Stimulated activated CD4-positive, alpha-beta T cell treated with anti-CD3 and anti-CD28 coated beads, Interleukin-15, amount 100 ng/mL, for 1 hour (primary cell): ENCODE measurements around the gene BNC2.
"Not testable (repeated sequence)": the region's sequence is repeated elsewhere in the genome, so short reads cannot be mapped to it uniquely, and the experiment has no call there.

Experiments
- DNase-seq, 2 donors: peaks; one replicate each; pipeline ENCODE4 v3.0.0-alpha.2; 2020; ENCODE audit warnings: low read depth in 1 of 2, low spot score in 1 of 2

Gene BNC2, protein sequence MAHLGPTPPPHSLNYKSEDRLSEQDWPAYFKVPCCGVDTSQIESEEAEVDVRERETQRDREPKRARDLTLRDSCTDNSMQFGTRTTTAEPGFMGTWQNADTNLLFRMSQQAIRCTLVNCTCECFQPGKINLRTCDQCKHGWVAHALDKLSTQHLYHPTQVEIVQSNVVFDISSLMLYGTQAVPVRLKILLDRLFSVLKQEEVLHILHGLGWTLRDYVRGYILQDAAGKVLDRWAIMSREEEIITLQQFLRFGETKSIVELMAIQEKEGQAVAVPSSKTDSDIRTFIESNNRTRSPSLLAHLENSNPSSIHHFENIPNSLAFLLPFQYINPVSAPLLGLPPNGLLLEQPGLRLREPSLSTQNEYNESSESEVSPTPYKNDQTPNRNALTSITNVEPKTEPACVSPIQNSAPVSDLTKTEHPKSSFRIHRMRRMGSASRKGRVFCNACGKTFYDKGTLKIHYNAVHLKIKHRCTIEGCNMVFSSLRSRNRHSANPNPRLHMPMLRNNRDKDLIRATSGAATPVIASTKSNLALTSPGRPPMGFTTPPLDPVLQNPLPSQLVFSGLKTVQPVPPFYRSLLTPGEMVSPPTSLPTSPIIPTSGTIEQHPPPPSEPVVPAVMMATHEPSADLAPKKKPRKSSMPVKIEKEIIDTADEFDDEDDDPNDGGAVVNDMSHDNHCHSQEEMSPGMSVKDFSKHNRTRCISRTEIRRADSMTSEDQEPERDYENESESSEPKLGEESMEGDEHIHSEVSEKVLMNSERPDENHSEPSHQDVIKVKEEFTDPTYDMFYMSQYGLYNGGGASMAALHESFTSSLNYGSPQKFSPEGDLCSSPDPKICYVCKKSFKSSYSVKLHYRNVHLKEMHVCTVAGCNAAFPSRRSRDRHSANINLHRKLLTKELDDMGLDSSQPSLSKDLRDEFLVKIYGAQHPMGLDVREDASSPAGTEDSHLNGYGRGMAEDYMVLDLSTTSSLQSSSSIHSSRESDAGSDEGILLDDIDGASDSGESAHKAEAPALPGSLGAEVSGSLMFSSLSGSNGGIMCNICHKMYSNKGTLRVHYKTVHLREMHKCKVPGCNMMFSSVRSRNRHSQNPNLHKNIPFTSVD

DNA sequence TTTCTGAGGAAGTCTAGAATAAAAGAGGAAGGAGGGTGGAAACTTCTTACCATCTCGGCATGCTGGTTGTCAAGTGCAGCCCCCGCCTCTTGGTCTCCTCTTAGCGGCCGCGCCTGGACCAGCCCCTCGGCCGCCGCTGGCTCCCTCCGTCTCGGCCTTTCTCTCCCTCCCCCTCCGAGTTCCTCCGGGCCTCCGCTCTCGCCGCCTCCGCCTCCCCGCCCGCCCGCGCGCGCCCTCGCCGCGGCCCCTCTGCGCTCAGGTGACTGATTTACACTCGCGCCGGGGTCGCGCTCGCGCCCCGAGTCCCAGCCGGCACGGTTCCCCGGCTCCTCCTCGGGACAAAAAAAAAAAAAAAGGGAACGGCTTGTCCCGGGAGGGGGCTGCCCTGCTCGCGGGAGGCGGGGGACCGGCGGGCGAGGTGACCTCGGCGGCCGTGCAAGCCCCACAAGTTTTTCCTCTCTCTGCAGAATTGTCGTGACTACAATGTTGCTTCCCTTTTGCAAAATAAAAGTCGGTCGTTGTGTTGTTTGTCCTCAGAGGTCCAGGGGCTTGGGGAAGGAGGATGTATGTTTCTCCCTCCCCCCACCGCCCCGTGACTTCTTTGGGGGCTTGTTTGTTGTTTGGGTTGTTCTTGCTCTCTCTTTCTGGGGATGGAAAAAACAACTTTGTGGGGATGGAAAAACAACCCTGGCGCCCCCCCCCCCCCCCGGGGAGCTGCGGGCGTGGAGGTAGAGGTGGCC is at the start of gene BNC2:
BNC2 (minus strand) TSS at position 75 of the 740 bp plus-strand sequence; CDS start at position 53, 22 bp downstream.
- DNase-seq = no peak

DNA sequence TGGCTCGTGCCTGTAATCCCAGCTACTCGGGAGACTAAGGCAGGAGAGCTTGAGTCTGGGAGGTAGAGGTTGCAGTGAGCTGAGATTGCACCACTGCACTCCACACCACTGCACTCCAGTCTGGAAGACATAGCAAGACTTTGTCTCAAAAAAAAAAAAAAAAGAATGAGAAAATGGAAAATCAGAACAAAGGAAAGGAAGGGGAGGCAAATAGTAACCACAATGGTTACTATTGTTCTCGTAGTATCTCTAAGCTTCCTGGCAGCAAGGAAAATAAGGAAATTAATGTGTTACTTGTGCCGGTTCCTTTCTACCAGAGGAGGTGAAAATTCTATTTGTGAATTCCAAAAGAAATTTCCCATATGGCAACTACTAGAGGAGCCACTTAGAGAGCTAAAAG is 48.5 kb upstream of the BNC2 start:
- no peak for DNase-seq

DNA sequence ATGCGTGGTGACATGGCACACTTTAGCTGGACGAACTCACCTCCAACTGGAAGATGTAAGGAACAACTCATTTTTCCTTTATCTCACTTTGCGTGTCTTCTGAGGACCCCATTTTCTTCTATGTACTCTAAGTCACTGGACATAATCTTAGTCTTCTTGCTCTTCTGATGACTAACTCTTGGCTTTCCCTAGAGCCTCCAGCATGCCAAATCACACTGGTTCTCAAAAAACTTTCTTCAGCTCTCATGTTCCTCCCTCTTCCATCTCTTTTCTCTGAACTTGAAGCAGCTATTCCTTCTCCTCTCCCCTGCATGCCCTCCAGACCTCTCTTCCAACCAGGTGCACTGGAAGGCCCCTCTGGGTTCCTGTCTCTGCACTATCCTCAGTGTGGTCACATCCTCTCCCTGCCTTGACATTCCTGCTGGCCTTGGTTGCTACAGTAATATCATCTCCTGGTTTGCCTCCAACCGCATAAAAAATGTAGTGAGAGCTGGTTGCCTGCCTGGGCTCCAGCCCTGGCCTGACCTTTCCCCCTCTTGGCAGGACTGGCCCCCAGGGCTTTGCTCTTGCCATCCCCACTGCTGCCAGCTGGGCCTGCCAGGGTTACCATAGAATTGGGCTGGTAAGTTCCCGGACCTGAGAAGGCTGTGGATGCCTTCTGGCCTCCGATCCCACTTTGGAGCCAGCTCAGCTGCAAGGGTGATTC is 44.8 kb upstream of the BNC2 start:
- DNase-seq = no peak

DNA sequence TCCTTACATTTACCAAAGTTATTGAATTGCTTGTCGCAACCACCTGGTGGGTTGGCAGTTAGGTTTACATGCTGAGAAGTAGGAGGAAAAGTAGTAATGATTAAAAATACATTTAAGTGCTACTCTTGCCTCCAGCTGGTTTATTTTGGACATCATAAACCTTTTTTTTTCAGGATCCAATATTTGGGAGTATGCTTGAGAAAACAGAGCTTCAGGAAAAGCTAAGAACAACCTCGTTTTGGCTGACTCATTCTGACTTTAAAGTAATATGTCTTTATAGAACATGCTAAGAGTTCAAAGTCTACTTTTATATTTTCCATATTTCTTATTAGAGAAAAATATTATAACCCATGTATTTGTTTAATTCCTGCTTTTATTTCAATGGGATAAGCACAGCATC is 41.7 kb upstream of the BNC2 start:
- DNase-seq = no peak

DNA sequence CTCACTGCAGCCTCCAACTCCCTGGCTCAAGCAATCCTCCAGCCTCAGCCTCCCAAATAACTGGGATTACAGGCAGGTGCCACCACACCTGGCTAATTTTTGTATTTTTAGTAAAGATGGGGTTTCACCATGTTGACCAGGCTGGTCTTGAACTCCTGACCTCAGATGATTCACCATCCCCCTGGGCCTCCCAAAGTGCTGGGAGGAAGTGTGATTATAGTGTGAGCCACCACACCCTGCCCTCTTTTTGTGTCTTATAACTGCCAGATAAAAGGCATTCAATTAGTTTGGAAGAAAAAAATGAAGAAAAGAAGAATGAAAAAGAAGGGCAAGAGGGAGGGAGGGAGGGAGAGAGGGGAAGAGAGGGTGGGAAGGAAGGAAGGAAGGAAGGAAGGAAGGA is 37.7 kb upstream of the BNC2 start:
- not testable (repeated sequence) for DNase-seq

DNA sequence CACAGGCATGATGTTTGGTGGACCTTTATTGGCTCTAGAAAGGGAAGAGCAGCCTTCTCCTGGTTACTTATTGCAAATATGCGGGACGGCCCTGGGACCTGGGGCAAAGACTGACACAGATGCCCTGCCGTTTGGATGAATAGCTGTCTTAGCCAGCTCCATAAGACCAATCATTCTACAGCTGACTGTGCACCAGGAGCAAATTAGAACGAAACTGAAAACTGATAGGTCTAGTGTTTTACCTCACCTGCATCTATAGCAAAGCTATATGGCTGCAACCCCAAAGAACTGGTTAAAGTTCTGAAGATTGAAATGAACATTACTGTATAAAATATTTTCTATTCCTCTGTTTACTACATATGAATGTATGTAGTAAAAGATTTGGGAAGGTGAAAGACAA is 34.2 kb upstream of the BNC2 start:
- no peak for DNase-seq

DNA sequence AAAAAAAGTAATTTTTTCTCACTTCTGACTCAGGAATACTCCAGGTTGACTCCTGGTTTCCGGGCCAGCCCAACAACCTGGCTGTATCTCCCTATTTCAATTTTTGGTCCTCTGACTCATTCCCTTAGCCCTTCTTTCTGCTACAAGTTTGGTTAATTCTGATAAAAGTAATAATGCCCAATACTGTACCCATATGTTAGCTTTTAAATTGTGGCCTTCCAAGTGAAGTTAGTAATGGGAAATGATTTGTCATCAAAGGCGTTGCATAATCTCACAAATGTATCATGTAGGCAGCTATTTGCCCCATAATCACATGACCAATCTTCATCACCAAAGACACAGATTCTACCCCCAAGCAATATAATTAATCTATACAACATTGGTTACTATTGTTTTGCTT is 31.1 kb upstream of the BNC2 start:
- no peak for DNase-seq

DNA sequence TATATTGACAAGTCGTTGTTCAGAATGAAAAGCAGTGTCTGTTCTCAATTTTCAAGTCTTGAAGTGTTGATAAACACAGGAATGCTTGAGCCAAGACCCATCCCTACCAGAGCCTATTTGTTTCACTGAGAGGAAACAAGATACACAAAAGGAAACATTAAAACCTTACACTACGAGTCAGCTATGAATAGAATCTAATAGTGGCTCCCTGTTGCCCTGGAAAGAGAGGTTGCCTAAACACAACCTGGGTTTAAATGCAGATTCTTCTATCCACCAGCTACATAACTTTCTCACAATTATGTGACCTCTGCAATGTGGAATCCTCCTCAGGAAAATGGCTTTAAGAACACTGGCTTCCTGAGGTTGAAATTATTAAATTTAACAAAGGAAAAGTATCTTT is 29.1 kb upstream of the BNC2 start:
- no peak for DNase-seq

DNA sequence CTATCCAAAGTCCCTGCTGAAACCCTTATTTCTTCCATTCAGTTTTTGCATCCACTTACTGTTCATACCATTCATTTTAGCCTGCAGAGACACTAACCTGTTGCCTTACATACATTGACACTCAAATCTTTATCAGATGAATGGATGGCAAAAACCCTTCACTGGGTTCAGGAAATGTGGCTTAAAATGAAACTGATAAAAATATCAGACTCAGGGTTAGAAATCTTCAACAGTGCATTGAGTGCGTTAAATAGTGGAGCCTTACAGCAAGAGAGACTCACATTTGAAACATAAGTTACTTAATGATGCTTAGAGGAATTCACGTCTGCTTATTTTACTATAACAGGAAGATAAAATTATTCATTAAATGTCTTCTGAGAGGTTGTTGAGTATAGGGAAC is 28.0 kb upstream of the BNC2 start:
- no peak for DNase-seq

DNA sequence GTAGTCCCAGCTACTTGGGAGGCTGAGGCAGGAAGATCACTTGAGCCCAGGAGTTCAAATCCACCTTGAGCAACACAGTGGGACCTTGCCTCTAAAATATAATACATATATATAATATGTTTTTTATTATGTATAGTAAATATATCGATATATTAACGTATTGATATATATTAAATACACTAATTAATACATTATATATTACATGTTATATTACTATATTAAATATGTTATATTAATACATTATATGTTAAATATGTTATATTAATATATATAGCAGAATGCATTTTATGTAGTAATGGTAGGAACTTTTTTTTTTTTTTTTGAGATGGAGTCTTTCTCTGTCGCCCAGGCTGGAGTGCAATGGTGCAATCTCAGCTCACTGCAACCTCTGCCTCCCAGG is 18.1 kb upstream of the BNC2 start:
- DNase-seq = no peak

DNA sequence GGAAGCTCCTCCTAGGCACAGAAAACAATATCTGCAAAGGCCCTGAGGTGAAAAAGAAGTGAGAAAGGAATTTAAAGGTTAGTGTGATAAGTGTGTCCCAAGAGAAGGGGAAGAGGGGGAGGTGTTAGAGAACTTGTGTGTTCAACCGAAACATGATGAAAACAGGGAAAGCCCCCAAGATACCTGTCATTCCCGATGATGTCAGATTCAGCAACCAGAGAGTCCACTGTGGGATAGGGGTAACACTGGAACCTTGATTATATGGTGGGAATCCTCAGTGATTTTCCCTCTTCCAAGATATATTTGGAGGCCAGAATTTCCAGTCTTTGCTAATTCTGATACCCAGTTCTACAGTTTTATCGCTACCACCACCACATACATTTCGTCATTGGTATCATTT is 15.5 kb upstream of the BNC2 start:
- DNase-seq = no peak

DNA sequence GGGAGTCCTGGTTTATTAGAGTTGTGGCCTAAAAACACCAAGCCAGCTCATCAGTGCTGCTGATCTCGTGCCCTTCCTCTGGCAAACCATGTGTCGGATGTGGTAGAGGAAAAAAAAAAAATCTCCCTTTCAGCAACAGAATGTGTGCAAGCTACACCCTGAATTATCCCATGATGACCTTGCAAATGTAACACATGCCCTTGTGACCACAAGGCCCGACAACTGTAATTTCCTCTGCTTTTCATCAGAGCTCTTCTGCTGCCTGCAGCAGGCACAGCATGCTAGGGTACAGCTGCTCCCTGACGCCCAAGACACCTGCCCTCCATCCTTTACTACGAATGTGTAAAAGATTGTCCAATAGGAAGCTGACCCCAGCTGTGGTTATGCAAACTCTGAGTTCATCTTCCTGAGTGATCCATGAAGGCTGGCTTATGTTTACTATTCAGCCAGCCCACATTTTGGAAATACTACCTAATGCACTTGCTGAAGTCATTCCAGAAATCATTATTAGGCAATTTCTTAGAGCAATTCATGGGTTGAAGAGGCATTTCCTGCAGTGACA is 14.6 kb upstream of the BNC2 start:
- no peak for DNase-seq

DNA sequence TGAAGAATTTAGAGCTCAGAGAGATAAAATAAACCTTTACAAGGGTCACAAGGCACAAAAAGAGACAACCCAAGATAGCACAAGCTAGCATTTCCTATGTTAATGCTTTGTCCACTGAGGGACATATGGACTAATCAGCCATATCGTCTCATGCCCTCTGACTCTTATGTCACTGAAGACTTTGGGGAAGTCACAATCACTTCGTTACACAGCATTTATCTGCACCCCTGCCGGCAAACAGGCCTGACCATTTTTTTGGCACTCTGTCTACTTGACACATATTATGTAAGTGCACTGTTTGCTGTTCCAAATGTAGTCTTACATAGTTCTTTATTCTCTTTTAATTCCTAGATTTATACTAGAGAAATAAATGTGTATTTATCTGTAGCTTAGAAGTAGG is 13.9 kb upstream of the BNC2 start:
- no peak for DNase-seq

DNA sequence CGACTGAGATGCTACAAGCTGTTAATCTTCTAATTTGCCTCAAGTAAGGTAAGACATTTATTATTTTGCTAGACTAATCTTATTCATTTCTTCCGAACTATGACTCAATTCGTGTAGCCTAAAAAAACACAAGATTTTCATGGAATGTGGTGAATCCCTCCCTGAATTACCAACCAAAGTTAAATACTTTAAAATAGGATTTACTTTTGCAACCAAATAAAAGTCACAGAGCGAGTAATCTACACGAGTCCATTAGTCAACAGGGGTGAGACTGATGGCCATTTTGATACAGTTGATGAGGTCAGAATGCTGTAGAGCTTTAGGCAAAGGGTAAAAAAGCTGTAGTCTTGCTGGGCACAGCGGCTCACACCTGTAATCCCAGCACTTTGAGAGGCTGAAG is 13.1 kb upstream of the BNC2 start:
- no peak for DNase-seq

DNA sequence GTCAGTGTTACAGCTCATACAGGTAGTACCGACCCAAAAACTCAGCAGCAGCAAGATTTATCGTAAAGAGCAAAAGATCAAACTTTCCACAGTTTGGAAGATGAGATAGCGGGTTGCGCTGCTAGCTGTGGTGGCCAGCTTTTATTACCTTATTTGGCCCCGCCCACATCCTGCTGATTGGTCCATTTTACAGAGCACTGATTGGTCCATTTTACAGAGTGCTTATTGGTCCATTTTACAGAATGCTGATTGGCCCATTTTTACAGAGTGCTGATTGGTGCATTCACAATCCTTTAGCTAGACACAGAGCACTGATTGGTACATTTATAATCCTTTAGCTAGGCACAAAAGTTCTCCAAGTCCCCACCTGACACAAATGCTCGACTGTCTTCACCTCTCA is 12.0 kb upstream of the BNC2 start:
- not testable (repeated sequence) for DNase-seq

DNA sequence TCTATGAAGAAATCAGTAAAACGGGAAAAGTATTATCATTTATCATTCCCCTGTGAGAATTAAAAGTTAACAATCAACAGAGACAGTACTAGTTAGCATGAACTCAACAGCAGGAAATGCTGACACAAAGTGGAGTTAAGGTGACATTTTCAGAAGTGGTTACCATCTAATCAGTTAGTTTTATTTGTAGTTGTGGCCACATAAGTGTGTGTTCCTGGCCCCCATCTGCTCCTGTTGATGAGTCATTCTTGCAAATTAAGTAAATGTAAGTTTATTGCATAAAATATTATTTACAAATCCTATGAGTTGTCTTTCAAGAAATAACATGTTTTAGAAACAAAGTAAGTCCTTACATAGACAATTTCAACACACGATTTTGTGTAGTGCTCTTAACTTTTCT is 8.9 kb upstream of the BNC2 start:
- DNase-seq = no peak

DNA sequence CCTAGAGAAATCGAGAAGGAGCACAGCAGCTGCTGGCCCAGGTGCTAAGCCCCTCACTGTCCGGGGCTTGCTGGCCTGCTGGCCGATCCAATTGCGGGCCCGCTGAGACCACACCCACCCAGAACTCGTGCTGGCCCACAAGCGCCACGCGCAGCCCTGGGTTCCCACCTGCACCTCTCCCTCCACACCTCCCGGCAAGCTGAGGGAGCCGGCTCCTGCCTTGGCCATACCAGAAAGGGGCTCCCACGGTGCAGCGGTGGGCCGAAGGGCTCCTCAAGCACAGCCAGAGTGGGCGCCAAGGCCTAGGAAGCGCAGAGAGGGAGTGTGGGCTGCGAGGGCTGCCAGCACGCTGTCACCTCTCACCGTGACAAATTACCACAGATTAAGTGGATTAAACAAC is 6.8 kb upstream of the BNC2 start:
- DNase-seq = no peak

DNA sequence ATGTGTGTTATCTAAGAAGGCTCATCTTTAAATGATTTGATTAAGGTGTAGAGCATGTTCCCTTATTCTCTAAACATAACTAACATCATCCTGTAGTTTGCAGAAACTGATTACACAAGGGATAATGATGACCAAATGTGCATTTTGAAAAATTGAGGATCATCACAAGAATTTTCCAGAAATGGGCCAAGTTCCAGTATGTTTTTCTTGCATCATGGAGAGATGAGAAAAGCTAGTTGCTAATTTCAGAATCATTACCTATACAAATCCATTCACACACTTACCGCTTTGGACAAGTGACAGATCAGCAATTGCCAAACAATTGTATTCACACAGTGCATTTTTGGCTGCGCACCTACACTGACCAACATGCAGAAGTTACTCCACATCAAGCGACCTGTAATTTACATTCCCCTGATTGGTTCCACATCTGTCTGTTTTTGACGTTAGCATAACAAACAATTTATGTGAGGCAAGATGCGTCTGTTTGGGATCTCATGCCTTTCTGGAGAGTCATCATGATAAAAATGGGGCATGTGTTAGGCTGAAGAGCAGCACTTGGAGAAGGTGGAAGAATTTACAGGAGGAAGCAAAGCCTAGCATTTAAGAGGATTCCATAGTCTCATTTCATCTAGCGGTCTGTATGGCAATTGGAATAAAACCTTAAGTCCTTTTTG is 2.8 kb upstream of the BNC2 start:
- no peak for DNase-seq

DNA sequence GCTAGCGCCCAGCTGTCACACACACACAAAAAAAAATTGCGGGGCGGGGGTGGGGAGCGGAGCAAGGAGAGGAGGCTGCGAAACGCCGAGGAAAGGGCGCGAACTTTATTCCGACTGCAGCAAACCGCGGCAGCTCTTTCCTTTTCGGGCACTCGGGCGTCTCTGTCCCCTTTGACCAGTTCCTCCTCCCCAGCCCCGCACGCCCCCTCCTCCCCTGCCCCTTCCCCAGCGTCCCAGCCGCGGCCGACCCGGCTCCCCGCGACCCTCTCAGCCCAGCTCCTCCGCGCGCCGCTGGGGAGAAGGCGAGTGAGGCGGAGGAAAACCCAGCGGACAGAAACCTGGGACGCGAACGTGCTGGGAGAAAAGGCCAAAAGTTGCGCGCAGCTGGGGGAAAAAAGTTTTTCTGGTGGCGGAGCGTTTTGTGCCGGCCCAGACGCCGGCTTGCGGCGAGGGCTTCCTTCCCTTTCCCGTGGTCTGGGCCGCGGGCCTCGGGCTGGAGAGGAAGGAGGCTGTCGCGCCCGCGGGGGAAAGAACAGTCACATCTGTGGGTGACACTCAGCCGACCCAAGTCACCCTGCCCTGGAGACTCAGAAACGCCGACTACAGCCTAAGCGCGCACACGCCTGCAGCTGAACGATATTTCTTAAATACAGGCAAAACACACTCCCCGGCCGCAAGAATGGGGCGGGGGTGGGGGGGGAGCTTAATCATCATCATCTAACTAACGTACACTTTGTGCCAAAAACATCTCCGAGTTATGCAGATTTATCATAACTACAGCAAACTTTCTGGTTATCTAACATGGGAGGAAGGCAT is 1.1 kb upstream of the BNC2 start:
- DNase-seq = no peak
